ENCODE data around the gene L3MBTL3. TPM values are rescaled to one million over a fixed set of nuclear protein-coding genes. Genes with fewer than 3 reads are reported as not detected.
A peak's percentile ranks its signal among the peaks of the same experiment; 100 is the strongest.

L3MBTL3 gene
- total RNA-seq = 33.9 and 36.8 TPM in 2 replicates

- DNase-seq (ENCODE audit: low read depth in 2 of 2) = peak; percentile 91 to 93
Observed at GRCh38 chr6:130018292-130018743, at the start of gene L3MBTL3. L3MBTL3 (plus strand) TSS chr6:130018581; CDS start chr6:130042700, 24,119 bp downstream.

GRCh38 chr6:129969064-129969463 lies 49.3 kb upstream of the L3MBTL3 start:
- DNase-seq (ENCODE audit: low read depth in 2 of 2) = no peak

GRCh38 chr6:129976110-129976509 lies 42.3 kb upstream of the L3MBTL3 start:
- DNase-seq (ENCODE audit: low read depth in 2 of 2) = no peak

- no peak for DNase-seq (ENCODE audit: low read depth in 2 of 2)
Observed at GRCh38 chr6:129978148-129978916, 40.0 kb upstream of the L3MBTL3 start.

- no peak for DNase-seq (ENCODE audit: low read depth in 2 of 2)
Observed at GRCh38 chr6:129980821-129981220, 37.6 kb upstream of the L3MBTL3 start.

- DNase-seq (ENCODE audit: low read depth in 2 of 2) = peak in 1 of 2 donors; percentile 7
Observed at GRCh38 chr6:129981598-129981997, 36.8 kb upstream of the L3MBTL3 start.

- DNase-seq (ENCODE audit: low read depth in 2 of 2) = no peak
Observed at GRCh38 chr6:129989396-129989795, 29.0 kb upstream of the L3MBTL3 start.

GRCh38 chr6:129992881-129993280 lies 25.5 kb upstream of the L3MBTL3 start:
- no peak for DNase-seq (ENCODE audit: low read depth in 2 of 2)

- DNase-seq (ENCODE audit: low read depth in 2 of 2) = no peak
Observed at GRCh38 chr6:129994410-129994809, 24.0 kb upstream of the L3MBTL3 start.

- no peak for DNase-seq (ENCODE audit: low read depth in 2 of 2)
Observed at GRCh38 chr6:129996387-129996786, 22.0 kb upstream of the L3MBTL3 start.

- no peak for DNase-seq (ENCODE audit: low read depth in 2 of 2)
Observed at GRCh38 chr6:130000526-130001421, 17.6 kb upstream of the L3MBTL3 start.

GRCh38 chr6:130008236-130008873 lies 10.0 kb upstream of the L3MBTL3 start:
- DNase-seq (ENCODE audit: low read depth in 2 of 2) = peak; percentile 90 to 97

- peak; percentile 52 to 82 for DNase-seq (ENCODE audit: low read depth in 2 of 2)
Observed at GRCh38 chr6:130009146-130009545, 9.2 kb upstream of the L3MBTL3 start.

GRCh38 chr6:130010387-130010786 lies 8.0 kb upstream of the L3MBTL3 start:
- no peak for DNase-seq (ENCODE audit: low read depth in 2 of 2)

GRCh38 chr6:130012728-130013127 lies 5.7 kb upstream of the L3MBTL3 start:
- DNase-seq (ENCODE audit: low read depth in 2 of 2) = no peak

- peak; percentile 36 to 51 for DNase-seq (ENCODE audit: low read depth in 2 of 2)
Observed at GRCh38 chr6:130018744-130019325, 454 bp downstream of the L3MBTL3 start.

- DNase-seq (ENCODE audit: low read depth in 2 of 2) = peak; percentile 51 to 67
Observed at GRCh38 chr6:130019326-130020072, 1.1 kb downstream of the L3MBTL3 start.

GRCh38 chr6:130020073-130020906 lies 1.9 kb downstream of the L3MBTL3 start:
- peak; percentile 36 to 60 for DNase-seq (ENCODE audit: low read depth in 2 of 2)

- DNase-seq (ENCODE audit: low read depth in 2 of 2) = peak; percentile 94 to 96
Observed at GRCh38 chr6:130020907-130021629, 2.7 kb downstream of the L3MBTL3 start.
